Neutrophil (primary cell): ENCODE measurements around the gene RAB5A.
A peak's percentile ranks its signal among the peaks of the same experiment; 100 is the strongest.

ENCODE experiments used
- H3K27ac ChIP-seq: fragments of 200-600 bp; sonication (generic); 2 replicates; pipeline ENCODE4 v1.5.1; 2016; ENCODE audit warnings: mild to moderate bottlenecking, moderate library complexity
- H3K27me3 ChIP-seq: fragments of 200-600 bp; sonication (generic); 2 replicates; pipeline ENCODE4 v1.6.0; 2016; ENCODE audit warnings: mild to moderate bottlenecking
- H3K36me3 ChIP-seq: fragments of 200-600 bp; sonication (generic); 2 replicates; pipeline ENCODE4 v1.5.1; 2017
- H3K4me1 ChIP-seq, 2 experiments: fragments of 200-600 bp in 1 of 2; sonication (generic) in 1 of 2; 1 replicate in 1 of 2; 2 replicates in 1 of 2; pipeline versions ENCODE4 v1.5.1 to v1.6.1; 2013 to 2016; ENCODE audit warnings: low read depth in 1 of 2, low read length in 1 of 2, mild to moderate bottlenecking in 1 of 2, moderate library complexity in 1 of 2; ENCODE audit not compliant: control insufficient read depth in 1 of 2, insufficient read depth in 1 of 2
- H3K4me3 ChIP-seq, 2 experiments: fragments of 200-600 bp in 1 of 2; sonication (generic) in 1 of 2; 1 replicate in 1 of 2; 2 replicates in 1 of 2; pipeline ENCODE4 v1.5.1; 2013 to 2016; ENCODE audit warnings: low read depth in 1 of 2, low read length in 1 of 2, mild to moderate bottlenecking in 1 of 2, moderate library complexity in 1 of 2
- H3K9me3 ChIP-seq: fragments of 200-600 bp; sonication (generic); 2 replicates; pipeline ENCODE4 v1.5.1; 2016
- TF ChIP-seq, protein P1 (sequence below): fragments of 200-600 bp; sonication (generic); IDR thresholded peaks from 2 replicates; pipeline ENCODE4 v1.5.1; 2016; ENCODE audit warnings: antibody characterized with exemption

Gene RAB5A

DNA sequence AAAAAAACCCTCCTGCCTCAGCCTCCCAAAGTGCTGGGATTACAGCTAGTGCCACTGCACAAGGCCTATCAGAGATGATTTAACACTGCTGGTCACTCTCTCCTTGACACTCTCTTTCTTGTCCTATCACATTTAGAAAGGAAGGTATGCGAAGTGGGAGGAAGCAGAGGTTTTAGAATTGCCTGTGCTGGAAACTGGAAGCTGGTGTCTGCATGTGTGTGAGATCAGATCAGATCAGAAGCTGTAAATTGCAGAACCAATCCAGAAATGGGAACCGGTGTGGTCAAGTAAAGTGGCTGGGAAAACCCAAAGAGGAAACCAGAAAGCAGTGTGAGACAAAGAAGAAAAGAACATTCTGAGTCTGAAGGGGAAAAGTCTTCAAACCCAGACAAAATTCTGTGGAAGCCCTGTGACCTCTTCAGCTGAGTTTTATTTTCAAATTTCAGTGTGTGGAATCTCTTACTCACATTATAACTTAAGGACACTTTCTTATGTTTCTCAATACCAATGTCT lies 15.7 kb upstream of the RAB5A start:
- peak overlapping the region; percentile 85 for H3K27ac ChIP-seq
- H3K4me1 ChIP-seq, result peaks cover 22 to 23% of the 10 kb centered on the region in 2 experiments
- no peaks in the 10 kb centered on the region for H3K36me3 ChIP-seq
- H3K27me3 ChIP-seq, result peaks cover 25% of the 10 kb centered on the region
- no peaks in the 10 kb centered on the region for H3K9me3 ChIP-seq
- peak overlapping the region in 1 of 2 experiments; percentile 10 for H3K4me3 ChIP-seq
- TF ChIP-seq, protein P1, sequence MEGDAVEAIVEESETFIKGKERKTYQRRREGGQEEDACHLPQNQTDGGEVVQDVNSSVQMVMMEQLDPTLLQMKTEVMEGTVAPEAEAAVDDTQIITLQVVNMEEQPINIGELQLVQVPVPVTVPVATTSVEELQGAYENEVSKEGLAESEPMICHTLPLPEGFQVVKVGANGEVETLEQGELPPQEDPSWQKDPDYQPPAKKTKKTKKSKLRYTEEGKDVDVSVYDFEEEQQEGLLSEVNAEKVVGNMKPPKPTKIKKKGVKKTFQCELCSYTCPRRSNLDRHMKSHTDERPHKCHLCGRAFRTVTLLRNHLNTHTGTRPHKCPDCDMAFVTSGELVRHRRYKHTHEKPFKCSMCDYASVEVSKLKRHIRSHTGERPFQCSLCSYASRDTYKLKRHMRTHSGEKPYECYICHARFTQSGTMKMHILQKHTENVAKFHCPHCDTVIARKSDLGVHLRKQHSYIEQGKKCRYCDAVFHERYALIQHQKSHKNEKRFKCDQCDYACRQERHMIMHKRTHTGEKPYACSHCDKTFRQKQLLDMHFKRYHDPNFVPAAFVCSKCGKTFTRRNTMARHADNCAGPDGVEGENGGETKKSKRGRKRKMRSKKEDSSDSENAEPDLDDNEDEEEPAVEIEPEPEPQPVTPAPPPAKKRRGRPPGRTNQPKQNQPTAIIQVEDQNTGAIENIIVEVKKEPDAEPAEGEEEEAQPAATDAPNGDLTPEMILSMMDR, result no peak

DNA sequence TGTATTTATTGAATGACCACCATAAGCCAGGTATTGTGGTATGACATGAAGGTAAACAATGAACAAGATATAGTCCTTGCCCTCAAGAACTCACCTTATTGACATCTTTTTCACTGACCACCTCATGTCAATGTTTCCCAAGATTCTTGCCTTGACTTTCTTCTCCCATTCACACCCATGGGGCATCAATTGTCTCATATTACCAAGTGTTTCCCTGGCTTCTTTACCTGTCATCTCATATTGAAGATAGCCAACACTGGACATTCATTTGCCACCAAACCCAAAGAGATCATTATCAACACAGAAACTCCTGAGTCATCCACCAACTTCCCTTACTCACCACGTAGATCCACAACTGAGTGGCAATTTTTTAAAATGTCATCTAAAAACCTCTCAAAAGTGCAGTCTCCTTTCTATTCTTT lies 15.1 kb upstream of the RAB5A start:
- TF ChIP-seq, protein P1, result no peak
- no peaks in the 10 kb centered on the region for H3K9me3 ChIP-seq
- H3K4me1 ChIP-seq, result peaks cover 22 to 23% of the 10 kb centered on the region in 2 experiments
- H3K27ac ChIP-seq, result peak overlapping the region; percentile 85
- peak overlapping the region in 1 of 2 experiments; percentile 10 for H3K4me3 ChIP-seq
- H3K27me3 ChIP-seq, result peaks cover 25% of the 10 kb centered on the region
- H3K36me3 ChIP-seq, result no peaks in the 10 kb centered on the region

DNA sequence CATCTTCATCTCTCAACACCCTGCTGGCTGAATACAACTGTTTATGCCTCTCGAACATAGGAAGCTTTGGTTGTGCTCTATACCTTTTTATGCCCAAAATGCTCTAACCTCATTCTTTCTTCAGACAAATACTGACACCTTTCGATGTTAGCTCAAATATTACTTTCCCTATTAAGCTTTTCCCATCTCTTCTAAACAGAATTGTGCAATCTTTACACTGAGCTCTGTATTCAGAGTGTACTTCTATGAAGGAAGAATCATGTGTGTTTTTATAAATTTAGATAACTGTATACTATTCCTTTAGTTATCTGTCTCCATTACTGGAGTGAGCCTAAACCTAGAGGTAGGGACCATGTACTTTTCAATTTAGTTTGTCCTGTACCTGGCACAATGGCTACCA lies 14.5 kb upstream of the RAB5A start:
- TF ChIP-seq, protein P1, result no peak
- Histone ChIP-seq H3K27me3 (peaks cover 25% of the 10 kb centered on the region), H3K36me3 (no peaks in the 10 kb centered on the region), H3K9me3 (no peaks in the 10 kb centered on the region), H3K27ac (peak overlapping the region; percentile 85), H3K4me3 (no peak overlapping the region), H3K4me1 (peaks cover 22 to 23% of the 10 kb centered on the region in 2 experiments)

DNA sequence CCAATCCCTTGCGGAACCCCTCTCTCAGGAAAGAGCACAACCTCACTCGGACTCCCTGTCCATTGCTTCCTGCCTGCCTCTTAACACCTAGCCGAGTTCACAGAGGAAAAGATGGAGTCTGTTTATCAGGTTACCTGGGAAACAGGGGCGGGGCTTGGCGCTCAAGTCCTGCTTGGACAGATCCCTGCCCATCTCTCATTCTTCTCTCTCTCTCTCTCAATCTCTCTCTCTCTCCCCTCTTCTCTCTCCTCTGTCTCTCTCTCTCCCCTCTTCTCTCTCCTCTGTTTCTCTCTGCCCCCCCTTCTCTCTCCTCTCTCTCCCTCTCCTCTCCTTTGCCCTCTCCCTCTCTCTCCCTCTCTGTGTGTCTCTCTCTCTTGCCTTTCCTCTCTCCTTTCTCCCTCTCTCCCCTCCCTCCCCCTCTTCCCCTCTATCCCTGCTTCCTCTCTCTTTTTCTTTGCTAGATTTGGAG lies 12.8 kb upstream of the RAB5A start, which contains the start of gene EFHB:
TSS of gene EFHB (minus strand) at position 120 of the 469 bp plus-strand sequence. CDS start 199 bp downstream, outside the sequence.
- no peaks in the 10 kb centered on the region for H3K36me3 ChIP-seq
- peaks cover 22 to 23% of the 10 kb centered on the region in 2 experiments for H3K4me1 ChIP-seq
- TF ChIP-seq, protein P1, result no peak
- H3K27ac ChIP-seq, result no peak within 1 kb of the TSS
- H3K4me3 ChIP-seq, result no peak within 1 kb of the TSS
- peaks cover 27% of the 10 kb centered on the region for H3K27me3 ChIP-seq
- no peaks in the 10 kb centered on the region for H3K9me3 ChIP-seq

DNA sequence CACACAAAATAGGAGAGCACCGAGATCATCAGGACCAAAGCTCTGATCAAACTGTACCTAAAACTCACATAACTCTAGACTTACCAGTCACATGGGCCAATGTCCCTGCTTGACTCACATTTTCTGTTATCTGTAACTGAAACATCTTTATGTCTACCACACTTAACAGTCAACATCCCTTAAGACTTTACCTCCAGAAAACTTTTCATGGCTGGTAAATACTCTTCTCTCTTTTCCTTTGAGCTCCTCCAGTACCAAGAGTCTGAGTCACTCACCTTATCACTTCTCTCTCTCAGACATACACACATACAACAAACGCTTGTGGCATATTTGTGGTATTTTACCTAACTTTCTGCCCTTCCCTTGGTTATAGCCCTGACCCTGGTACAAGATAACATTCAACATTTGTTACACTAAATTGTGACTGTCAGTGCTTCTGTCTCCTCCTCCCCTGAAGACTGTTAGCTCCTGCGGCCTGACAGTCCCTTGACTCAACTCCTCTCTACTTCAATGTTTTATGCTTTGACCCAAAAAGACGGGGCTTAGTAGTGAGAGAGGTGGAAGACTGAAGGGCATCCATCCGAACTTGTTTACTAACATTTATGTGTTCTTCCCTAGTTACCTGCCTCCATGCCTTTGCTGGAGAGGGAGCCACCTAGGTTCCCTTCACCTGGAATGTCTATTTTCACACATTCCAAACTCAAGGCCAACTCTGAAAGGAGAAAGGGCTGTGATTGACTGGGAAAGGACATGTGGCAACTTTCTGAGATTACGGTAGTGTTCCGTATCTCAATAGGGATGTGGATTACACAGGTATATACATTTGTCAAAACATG lies 9.2 kb upstream of the RAB5A start:
- Histone ChIP-seq H3K4me3 (no peak overlapping the region), H3K27ac (no peak overlapping the region)

More for the DNA sequence above, 9.2 kb upstream of the RAB5A start:
- Histone ChIP-seq H3K27me3 (peaks cover 23% of the 10 kb centered on the region), H3K4me1 (peaks cover 0 to under 1% of the 10 kb centered on the region in 2 experiments), H3K36me3 (no peaks in the 10 kb centered on the region), H3K9me3 (no peaks in the 10 kb centered on the region)
- TF ChIP-seq, protein P1, result no peak
